ENCODE results near the gene MCF2L2.

MCF2L2 gene

GRCh38 chr3:183318877-183319276 is 109.5 kb downstream of the MCF2L2 start:
- DNase-seq, result no peak

DNA sequence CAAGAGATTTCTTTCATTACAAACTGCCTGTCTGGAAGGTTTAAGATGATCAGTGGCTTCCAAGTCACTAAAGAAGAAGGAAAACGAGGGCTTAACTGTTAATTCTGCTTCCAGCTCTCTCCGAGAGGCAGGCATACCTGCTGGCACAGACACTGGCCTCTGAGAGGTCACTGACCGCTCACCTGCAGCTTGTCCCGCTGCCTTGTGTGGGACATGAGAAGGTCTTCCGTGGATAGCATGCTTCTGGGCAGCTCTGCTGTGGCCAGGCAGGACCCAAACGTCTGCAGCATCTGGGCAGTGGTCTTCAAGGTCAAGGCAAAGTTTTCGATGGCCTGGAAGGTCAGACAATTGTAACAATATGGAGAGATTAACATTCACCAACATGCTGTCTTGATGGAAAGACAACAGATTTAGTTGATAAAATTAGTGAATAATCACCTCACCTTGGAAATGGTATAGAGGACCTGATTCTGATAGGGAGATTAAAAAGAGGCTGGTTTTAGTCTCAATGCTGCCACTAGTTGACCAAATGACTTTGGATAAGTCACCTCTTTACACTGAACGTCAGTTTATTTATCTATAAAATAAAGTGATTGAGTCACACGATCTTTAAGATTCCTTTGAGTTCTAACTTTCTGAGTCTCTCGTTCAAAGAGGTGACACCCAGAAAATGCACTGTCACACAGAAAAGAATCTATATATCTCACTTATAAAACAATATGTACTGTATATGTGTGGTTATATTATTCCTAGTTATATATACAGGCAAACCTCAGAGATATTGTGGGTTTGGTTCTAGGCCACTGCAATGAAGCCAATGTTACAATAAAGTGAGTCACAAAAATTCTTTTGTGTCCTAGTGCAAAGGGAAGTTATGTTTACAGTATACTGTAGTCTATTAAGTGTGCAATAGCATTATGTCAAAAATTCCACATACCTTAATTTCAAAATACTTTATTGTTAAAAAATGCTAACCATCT is 110.2 kb downstream of the MCF2L2 start:
- DNase-seq, result no peak

- DNase-seq, result no peak
Observed at GRCh38 chr3:183317271-183317670, 111.1 kb downstream of the MCF2L2 start.

GRCh38 chr3:183315739-183316138 is 112.7 kb downstream of the MCF2L2 start:
- DNase-seq, result no peak

- no peak for DNase-seq
Observed at GRCh38 chr3:183313764-183314163, 114.7 kb downstream of the MCF2L2 start.

GRCh38 chr3:183313351-183313750 is 115.1 kb downstream of the MCF2L2 start:
- peak in 1 of 2 donors; percentile 13 for DNase-seq

DNA sequence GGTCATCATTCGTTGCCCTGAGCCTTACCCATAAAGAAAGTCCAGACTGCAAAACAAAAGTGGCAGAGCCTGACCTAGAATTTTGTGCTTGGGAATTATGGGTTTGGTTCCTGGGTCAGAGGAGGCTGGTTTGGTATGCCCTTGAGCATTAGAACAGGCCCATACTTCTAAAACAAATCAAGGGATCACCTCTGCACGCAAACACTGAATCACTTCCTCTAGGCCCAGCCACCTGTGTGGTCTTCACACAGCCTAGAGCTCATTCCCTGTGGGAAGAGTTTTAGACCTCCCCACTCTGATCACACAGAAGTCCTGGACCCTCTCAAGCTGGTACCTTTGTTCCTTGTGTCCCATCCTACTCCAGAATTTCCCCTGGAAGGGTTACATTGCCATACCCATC is 116.0 kb downstream of the MCF2L2 start:
- DNase-seq, result no peak

- no peak for DNase-seq
Observed at GRCh38 chr3:183310936-183311335, 117.5 kb downstream of the MCF2L2 start.

DNA sequence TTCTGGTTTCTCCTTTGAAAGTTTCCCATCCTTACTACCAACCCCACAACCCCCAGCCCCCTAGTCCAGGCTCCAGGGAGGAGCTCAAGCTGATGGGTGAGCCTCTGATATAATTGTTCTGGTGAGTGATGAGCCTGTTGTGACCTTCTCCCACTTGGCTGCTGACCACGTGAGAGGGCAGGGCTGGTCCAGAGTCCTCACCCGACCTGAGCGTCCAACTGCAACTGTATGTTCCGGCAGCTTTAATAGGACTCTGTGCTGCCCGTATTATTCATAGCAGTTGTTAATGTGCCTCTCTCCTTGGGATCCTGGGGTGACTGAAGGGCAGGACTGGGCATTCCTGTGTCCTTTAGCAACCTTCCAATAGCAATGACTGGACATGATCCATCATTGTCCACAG is 119.1 kb downstream of the MCF2L2 start:
- no peak for DNase-seq

DNA sequence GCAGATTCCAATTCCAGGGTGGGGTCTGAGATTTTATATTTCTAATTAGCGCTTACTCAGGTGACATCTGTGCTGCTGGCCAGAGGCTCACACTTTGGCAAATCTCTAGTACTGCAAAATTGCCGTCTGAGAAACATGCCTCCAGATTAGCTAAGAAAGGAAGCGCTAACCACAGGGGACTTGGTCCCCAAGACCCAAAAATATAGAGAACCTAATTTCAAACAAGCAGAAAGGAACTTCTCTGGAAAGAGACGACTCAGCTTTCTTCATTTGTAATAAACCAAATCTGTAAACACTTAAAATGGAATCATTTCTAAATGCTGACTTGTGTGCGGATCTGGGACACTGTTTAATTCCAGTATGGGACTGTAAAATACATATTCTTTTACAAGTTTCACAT is 119.7 kb downstream of the MCF2L2 start:
- DNase-seq, result no peak

GRCh38 chr3:183307749-183308148 is 120.7 kb downstream of the MCF2L2 start:
- no peak for DNase-seq

DNA sequence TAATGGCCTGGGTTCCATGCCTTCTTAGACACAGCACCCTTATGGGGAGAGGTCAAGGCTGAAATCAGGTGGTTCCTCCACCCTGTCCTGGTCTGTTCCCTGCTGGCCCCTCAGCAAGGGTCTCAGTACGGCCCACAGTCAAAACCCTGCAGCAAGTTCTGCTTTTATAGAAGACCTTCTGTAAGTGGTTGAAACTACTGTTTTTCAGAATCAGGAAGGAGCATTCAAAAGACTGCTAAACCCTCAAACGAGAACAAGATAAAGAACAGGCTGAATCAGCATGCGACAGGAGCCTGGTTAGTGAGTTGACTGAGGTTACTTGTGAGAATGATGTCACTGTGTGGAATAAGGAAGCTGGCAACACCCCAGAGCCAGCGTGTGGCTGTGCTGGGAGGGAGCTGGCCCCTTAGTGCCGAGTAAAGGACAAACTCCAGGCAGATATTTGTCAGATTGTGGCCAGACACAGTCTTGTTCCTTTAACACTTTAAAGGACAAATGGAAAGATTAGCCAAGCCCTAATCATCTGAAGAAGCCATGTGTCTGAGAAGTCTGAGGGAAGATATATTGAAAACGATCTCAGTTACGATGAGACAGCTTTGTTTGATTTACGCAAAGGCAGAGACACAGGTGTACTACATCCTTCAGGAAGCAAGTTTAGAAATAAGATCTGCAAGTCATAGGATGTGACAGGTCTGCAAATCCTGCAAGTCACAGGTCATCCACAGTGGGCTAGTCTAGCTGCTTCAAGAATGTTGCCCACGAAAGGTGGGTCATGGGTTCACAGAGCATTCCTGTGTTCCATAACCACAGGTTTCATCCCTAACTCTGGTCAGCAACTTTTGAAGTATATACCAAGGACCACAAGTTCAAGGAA is 121.4 kb downstream of the MCF2L2 start:
- DNase-seq, result peak; percentile 39 to 80

DNA sequence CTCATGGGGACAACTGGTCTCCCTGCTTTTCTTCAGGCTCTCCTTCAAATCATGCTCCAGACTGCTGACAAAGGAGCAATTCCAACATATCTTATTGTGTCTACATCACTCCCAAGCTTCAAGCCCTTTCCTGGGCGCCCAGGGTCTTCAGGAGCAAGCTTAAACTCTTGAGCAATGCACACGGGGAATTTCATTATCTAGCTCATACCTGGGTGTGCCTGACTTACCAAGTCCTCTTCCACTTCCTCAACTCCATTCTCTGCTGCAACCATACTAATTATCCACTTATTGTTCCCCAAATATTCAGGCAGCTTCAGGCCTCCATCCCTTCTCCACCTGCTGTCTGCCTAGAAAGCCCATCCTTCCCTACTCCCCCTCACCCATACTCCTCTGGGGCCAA is 124.7 kb downstream of the MCF2L2 start:
- DNase-seq, result no peak

DNA sequence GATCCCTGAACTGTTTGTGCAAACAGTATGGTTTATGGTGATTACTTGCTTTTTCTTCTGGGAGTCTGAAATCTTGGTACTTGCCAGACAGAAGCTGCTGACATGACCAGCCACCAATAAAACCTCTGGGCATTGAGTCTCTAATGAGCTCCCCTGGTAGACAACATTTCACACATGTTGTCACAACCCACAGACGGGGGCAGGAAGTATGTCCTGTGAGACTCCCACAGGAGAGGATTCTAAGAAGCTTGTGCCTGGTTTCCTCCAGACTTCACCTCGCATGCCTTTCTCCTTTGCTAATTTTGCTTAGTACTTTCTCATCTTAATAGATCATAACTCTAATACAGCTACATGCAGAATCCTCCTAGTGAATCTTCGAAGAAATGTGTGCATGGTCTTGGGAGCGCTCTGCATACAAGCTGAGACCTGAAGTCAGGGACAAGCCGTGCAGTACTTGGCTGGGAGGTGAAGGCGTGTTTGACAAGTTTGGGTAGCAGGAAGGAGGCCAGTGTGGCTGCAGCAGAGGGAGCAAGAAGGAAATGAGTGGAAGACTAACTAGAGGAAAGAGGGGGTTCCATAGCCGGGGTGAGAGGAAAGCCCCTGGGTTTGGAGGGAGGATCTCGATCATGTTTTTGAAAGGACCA is 126.4 kb downstream of the MCF2L2 start:
- DNase-seq, result no peak

DNA sequence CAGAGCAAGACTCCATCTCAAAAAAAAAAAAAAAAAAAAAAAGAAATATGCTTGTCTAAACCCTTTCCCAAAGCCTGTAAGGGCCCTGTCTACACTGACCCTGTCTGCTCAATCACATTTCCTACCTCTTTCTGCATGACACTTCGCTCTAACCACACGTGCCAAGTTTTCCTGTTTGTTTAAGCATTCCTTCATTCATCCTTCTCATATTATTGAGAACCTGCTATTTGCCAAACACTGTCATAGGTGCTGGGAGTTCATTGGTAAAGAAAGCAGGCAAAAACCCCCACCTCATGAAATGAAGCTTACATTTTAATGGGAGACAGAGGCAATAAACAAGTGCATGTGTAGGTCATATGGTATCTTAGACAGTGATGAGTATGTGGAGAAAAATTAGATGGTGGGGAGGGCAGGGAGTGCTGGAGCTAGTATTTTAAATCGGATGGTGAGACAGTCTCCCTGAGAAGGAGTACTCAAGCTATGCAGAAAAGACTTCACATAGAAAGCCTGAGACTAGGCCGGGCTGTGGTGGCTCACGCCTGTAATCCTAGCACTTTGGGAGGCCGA is 127.3 kb downstream of the MCF2L2 start:
- no peak for DNase-seq

DNA sequence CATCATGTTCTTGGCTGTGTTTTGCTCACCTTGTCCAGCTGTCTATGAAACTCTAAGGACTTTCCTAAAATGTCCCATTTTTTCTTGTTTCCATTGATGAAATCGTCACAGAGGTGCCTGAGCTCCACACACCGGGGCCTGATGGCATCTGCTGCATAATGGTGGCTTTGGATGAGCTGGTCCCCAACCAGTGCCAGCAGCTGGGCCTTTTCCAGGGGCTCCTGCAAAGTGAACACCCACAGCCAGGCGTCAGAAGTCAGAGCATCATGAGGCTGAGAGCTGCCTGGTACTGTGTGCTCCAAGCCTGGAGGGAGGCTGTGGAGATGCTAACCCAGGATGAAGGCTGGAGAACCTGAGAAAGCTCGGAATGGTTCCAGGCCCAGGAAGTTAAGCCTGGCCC is 128.4 kb downstream of the MCF2L2 start:
- no peak for DNase-seq

GRCh38 chr3:183298701-183299153 is 129.7 kb downstream of the MCF2L2 start:
- peak in 1 of 2 donors; percentile 56 for DNase-seq

DNA sequence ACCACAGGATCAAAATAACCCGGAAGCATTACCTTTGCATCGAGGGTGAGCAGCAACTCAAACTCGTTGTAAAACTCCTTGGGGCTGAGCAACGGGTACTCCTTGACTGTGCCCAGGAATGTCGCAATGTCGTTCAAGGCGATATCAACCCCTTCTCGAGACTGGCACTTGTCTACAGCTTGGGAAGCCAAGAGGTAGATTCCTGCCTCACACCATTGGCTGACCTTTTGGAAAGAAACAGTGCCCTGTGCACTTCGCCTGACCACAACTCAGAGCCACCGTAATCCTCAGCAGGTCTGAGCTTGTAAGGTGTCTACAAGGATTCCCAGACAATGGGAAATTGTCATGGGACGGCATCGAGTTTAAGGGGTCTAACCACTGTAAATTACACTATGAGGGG is 131.5 kb downstream of the MCF2L2 start:
- no peak for DNase-seq

DNA sequence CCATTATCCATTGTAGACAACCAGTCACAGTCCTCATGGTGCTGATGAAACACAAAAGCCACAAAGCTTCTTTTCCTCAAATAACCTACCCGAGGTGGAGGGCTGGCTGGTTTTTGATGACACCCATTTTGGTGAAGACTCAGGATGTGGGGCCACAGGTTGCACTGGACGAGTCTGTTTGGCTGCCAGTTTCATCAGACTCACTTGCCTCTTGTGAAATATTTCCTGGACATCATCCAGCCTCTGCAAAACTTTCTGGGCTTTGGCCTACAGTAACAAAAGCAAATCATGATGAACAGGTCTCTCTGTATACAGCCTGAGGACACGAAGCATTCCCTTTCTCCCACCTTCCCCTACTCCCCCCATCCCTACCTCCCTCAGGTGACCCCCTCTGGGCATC is 133.2 kb downstream of the MCF2L2 start:
- DNase-seq, result peak in 1 of 2 donors; percentile 36

- no peak for DNase-seq
Observed at GRCh38 chr3:183293966-183294365, 134.5 kb downstream of the MCF2L2 start.

- no peak for DNase-seq
Observed at GRCh38 chr3:183291497-183292031, 136.9 kb downstream of the MCF2L2 start.

- DNase-seq, result no peak
Observed at GRCh38 chr3:183290216-183290615, 138.2 kb downstream of the MCF2L2 start.
